AG09319 (cell line): ENCODE results near the gene FGD3.

Experiments used
- DNase-seq: peaks from one replicate; pipeline ENCODE4 v3.0.0-alpha.2; 2010; ENCODE audit warnings: low read depth; ENCODE audit errors: extremely low read depth
- TF ChIP-seq, protein P1 (sequence below): IDR thresholded peaks from 2 replicates; pipeline ENCODE4 v1.5.1; 2011; ENCODE audit warnings: low read depth, mild to moderate bottlenecking, inconsistent platforms, low read length, moderate library complexity

The FGD3 gene

GRCh38 chr9:92960561-92961290, 13.4 kb downstream of the FGD3 start:
- TF ChIP-seq, protein P1, sequence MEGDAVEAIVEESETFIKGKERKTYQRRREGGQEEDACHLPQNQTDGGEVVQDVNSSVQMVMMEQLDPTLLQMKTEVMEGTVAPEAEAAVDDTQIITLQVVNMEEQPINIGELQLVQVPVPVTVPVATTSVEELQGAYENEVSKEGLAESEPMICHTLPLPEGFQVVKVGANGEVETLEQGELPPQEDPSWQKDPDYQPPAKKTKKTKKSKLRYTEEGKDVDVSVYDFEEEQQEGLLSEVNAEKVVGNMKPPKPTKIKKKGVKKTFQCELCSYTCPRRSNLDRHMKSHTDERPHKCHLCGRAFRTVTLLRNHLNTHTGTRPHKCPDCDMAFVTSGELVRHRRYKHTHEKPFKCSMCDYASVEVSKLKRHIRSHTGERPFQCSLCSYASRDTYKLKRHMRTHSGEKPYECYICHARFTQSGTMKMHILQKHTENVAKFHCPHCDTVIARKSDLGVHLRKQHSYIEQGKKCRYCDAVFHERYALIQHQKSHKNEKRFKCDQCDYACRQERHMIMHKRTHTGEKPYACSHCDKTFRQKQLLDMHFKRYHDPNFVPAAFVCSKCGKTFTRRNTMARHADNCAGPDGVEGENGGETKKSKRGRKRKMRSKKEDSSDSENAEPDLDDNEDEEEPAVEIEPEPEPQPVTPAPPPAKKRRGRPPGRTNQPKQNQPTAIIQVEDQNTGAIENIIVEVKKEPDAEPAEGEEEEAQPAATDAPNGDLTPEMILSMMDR = no peak
- no peak for DNase-seq

- DNase-seq = no peak
- TF ChIP-seq, protein P1 = no peak
These were observed 14.4 kb downstream of the FGD3 start for GRCh38 chr9:92961627-92962302.

DNA sequence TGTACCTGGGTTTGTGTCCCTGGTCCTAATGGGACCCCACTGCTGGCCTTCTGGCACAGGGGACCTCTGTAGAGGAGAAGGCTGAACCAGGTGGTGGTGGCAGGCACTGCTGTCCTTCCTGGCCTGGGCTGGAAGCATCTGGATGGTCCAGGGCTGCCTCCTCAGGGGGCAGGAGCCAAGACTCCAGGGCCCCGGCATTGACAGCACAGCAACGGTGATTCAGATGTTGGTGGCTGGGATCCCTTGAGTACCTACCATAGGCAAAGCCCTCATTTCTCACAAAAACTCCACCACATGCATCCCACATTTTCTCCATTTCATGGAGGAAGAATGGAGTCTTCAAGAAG, 15.0 kb downstream of the FGD3 start:
- TF ChIP-seq, protein P1 = no peak
- DNase-seq = no peak

- DNase-seq = no peak
- TF ChIP-seq, protein P1 = no peak
These were observed 15.5 kb downstream of the FGD3 start for GRCh38 chr9:92962846-92963245.

DNA sequence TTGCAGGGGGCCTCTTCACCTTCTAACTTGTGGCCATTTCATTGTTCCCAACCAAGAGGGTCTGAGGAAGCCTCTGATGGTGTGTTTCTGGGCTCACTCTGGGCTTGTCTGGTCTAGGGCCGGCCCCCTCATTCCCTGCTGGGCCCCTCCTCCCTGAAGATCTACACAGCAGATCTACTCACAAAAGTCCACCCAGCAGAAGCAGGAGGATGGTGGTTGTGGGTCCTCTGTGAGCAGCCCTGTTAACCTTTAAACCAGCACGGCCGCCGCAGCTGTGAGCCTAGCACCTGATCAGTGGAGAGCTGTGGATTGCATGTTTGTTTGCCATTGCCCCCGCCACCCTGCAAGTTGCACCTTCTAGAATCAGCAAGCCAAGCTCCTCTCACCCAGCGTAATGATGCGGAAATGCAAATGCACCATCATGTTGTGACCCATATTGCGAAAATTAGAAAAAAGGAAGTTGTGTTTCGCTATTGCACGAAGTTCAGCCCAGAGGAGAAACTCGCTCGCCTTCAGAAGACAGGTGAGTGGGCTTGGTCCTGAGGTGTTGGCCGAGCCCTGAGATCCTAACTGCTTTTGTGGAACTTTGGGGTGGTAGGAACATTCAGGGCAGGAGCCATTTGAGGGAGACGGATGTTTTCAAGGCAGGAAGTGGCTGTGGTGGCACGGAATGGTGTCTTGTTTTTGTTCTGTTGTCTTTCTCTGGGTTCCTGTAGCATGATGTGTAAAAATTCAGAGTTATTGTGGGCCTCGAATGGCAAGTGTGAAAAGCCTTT, 16.7 kb downstream of the FGD3 start:
- TF ChIP-seq, protein P1 = no peak
- DNase-seq = no peak

GRCh38 chr9:92964607-92965060, 17.3 kb downstream of the FGD3 start:
- TF ChIP-seq, protein P1 = no peak
- no peak for DNase-seq
